ENCODE results near the gene KMT2C.

The KMT2C gene

DNA sequence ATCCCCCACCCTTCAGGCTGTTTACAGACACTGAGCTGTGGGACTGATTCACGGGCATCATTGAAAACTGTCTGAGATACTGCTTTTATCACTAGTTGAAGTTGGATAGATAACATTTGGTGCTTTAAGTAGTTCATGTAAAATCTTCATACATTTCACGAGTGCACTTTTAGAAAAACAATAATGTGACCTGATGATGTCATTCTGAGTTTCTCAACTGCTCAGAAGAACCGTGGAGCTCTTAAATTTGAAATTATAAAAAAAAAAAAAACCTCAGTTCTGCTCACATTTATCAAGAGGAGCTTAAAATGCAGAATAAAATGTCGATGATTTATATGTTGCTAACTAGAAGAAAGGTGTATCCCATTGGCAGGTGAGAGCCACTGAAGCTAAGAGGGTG lies 328.8 kb downstream of the KMT2C start:
- H3K4me3 ChIP-seq: no peak overlapping the region
- H3K27ac ChIP-seq: no peak overlapping the region
- TF ChIP-seq, protein P1, sequence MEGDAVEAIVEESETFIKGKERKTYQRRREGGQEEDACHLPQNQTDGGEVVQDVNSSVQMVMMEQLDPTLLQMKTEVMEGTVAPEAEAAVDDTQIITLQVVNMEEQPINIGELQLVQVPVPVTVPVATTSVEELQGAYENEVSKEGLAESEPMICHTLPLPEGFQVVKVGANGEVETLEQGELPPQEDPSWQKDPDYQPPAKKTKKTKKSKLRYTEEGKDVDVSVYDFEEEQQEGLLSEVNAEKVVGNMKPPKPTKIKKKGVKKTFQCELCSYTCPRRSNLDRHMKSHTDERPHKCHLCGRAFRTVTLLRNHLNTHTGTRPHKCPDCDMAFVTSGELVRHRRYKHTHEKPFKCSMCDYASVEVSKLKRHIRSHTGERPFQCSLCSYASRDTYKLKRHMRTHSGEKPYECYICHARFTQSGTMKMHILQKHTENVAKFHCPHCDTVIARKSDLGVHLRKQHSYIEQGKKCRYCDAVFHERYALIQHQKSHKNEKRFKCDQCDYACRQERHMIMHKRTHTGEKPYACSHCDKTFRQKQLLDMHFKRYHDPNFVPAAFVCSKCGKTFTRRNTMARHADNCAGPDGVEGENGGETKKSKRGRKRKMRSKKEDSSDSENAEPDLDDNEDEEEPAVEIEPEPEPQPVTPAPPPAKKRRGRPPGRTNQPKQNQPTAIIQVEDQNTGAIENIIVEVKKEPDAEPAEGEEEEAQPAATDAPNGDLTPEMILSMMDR (IDR thresholded peaks at IDR 0.05): no peak
- DNase-seq (ENCODE audit: low spot score): no peak

DNA sequence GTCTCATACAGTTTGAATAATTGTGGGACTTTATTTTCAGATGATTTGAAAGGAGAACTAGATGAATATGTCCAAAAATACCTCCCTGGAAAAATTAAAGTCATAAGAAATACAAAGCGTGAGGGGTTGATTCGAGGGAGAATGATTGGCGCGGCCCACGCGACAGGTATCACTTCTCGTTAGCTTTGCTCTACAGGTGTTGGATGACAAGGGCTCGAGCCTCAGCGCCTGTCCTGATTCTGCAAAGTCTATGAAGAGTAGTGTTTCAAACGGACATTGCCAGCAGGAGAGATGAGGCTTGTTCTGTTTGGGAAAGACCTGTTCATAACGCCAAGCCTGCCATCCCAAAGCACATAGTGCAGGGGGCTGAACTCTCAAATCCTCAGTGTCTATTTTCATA lies 330.6 kb downstream of the KMT2C start:
- no peak overlapping the region for H3K27ac ChIP-seq
- no peak overlapping the region for H3K4me3 ChIP-seq
- no peak for DNase-seq (ENCODE audit: low spot score)
- TF ChIP-seq, protein P1 (IDR thresholded peaks at IDR 0.05): no peak

DNA sequence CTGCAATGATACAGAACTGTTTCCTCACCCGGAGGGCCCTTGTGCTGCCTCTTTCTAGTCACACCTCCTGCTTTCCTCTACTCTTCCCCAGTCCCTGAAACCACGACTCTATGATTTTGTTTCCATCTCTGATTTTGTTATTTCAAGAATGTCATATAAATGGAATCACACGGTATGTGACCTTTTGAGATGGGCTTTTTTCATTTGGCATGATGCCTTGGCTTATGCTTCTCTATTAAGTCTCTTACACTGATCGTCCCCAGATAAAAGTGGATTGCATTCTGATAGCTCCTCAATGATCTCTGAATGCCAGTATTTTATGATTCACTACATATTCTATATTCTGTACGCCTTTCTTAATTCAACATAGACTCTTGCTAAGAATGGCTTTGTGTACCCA lies 332.1 kb downstream of the KMT2C start:
- H3K27ac ChIP-seq: no peak overlapping the region
- TF ChIP-seq, protein P1 (IDR thresholded peaks at IDR 0.05): no peak
- H3K4me3 ChIP-seq: no peak overlapping the region
- no peak for DNase-seq (ENCODE audit: low spot score)

DNA sequence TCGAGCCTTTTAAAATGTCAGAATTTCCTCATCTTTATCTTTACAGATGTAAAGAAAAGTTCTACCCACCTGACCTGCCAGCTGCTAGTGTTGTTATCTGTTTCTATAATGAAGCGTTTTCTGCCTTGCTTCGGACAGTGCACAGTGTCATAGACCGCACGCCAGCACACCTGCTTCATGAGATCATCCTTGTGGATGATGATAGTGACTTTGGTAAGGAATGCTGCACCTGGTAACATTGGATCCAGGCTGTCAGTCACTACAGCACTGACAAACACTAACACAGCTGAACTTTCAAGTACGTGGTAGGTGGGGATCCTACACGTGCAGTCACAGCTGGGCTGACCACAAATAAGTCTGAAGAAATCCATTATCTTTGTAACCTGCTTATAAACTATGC lies 332.7 kb downstream of the KMT2C start:
- TF ChIP-seq, protein P1 (IDR thresholded peaks at IDR 0.05): no peak
- Histone ChIP-seq H3K4me3 (no peak overlapping the region), H3K27ac (no peak overlapping the region)
- no peak for DNase-seq (ENCODE audit: low spot score)

DNA sequence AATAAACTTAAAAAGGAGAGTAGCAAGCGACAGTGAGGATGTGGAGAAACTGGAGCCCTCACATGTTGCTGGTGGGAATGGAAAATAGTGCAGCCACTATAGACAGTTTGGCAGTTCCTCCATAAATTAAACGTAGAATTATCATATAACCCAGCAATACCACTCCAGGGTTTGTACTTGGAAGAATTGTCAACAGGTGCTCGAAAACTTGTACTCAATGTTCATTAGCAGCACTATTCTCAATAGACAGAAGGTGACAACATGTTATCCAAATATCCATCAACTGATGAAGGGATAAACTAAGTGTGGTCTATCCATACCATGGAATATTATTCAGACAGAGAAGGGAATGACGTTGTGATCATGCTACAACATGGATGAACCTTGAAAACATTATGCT lies 338.5 kb downstream of the KMT2C start:
- H3K4me3 ChIP-seq: no peak overlapping the region
- H3K27ac ChIP-seq: no peak overlapping the region
- no peak for DNase-seq (ENCODE audit: low spot score)
- TF ChIP-seq, protein P1 (IDR thresholded peaks at IDR 0.05): no peak

DNA sequence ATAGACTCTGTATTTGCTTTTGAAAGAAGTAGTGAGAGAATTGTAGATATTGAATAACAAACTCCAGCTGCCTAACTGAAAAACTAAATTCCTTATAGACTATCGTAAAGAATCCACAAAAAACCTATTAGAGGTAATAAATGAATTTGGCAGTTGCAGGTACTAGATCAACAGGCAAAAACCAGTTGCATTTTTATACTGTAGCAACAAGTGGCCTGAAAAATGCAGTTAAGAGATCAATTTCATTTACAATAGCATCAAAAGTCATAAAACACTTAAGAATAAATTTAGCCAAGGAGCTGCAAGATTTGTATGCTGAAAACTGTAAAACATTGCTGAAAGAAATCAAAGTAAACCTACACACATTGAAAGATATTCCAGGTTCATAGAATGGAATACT lies 340.0 kb downstream of the KMT2C start:
- TF ChIP-seq, protein P1 (IDR thresholded peaks at IDR 0.05): no peak
- no peak for DNase-seq (ENCODE audit: low spot score)
- Histone ChIP-seq H3K4me3 (no peak overlapping the region), H3K27ac (no peak overlapping the region)

DNA sequence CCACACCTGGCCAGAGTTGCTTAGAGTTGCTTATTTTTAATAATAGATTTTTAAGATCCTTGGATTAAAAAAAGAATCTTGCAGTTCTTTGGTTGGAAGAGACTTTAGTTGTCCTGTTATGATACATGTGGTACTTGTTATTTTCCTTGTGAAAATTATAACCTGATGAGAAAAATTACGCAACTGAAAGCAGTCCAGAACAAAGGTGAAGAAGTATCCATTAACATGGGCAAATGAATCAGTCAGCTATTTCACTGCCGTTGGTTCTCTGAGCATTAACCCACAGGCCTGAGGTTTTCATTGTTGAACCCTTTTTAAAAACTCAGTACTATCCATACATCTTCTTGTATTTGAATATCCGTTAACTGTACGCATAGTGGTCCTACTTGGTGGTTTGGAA lies 342.1 kb downstream of the KMT2C start:
- TF ChIP-seq, protein P1 (IDR thresholded peaks at IDR 0.05): no peak
- Histone ChIP-seq H3K4me3 (no peak overlapping the region), H3K27ac (no peak overlapping the region)
- no peak for DNase-seq (ENCODE audit: low spot score)
